Fibroblast of skin of left quadriceps (primary cell): ENCODE data around the gene RADIL.

Source experiments
- DNase-seq, 2 experiments: peaks; one replicate each; pipeline ENCODE4 v3.0.0-alpha.2; 2013; ENCODE audit warnings: low read depth in 2 of 2

Gene RADIL

DNA sequence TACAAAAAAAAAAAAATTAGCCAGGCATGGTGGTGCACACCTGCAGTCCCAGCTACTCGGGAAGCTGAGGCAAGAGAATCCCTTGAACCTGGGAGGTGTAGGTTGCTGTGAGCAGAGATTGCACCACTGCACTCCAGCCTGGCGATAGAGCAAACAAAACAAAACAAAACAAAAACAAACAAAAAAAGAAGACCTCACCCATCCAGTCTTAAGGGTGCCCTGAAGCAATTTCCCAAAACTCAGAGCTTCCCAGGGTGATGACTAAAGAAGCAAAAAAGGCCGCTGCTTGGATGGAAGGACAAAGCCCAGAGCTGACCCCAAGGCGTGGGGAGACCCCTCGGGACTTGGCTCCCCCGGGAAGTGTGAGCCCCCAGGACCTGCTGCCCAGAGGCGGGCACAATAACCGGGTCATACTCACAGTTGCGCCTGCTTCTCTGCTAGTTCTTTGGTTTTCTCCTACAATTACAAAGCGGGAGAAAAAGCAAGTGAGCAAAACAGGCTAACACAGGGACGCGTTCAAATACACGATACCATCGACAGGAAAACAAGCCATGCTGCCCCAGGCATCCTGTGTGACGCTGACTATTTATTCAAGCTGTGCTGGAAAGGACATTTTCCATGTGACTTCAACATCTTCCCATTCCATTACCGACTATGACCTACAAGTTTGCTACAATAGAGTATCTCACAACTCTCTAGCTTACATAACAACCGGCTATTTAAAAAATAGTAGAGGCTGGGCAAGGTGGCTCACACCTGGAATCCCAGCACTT is 51.6 kb downstream of the RADIL start:
- no peak for DNase-seq

DNA sequence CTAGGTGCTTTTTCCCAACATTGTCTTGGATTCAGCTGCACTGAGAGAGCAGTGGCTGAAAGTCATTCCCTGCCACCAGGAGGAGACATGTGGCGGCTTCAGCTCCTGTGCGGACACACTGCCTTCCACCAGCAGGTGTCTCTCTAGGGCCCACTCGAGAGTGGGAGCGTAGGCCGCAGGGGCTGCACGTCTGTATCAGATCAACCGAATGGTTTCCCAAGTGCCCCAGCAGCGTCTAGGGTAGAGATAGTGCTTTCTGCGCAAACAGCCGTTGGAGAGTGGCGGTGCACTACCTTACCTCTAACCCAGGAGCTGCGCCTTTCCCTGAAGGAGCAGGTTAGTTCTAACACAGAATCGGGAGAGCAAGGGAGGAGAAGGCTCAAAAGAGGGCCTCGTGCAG is 53.3 kb downstream of the RADIL start:
- peak; percentile 14 to 19 for DNase-seq

DNA sequence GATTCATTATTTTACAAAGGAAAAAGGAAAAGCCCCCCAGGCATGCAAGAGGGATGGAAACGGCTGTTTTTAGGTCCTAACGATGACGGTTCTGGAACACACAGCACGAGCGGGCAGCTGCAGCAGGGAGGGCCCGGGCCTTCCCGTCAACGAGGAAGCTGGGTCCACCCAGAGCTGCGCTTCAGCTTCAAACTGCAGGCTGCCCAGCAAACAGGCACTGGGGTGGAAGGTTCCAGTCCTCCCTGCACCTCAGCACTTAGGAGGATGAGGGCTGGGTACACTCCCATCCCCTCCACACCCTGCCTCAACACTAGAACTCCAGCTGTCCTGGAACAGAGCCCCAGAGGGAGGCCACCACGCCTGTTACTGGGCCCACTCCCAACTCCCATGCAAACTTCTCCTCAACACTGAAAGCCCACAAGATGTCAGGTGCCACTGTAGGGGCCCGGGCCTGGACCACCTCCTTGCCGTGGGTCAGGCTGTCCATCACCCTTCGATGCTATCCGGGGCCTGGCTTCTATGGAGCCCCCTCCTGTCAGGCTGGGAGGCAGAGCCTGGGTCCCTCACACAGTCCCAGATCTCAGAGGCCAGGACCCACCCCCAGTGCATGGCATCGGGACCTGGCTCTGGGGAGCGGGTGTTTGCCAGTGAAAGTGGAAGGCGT is 54.7 kb downstream of the RADIL start:
- no peak for DNase-seq

DNA sequence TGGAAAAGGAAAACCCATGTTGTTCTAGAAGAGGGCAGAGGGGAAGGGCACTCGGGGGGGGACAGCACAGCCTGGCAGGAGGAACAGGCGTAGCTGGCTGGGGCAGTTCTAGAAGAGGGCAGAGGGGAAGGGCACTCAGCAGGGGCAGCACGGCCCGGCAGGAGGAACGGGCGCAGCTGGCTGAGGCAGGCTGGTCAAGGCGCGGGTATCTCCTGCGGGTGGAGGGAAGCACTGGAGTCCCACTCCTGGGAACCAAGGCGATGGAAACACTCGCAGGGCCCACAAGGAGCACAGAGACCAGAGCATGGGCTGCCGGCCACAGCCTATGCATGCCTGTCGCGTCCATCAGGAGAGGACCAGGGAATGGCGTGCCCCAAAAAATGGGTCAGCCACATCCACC is 58.4 kb downstream of the RADIL start:
- DNase-seq = no peak

DNA sequence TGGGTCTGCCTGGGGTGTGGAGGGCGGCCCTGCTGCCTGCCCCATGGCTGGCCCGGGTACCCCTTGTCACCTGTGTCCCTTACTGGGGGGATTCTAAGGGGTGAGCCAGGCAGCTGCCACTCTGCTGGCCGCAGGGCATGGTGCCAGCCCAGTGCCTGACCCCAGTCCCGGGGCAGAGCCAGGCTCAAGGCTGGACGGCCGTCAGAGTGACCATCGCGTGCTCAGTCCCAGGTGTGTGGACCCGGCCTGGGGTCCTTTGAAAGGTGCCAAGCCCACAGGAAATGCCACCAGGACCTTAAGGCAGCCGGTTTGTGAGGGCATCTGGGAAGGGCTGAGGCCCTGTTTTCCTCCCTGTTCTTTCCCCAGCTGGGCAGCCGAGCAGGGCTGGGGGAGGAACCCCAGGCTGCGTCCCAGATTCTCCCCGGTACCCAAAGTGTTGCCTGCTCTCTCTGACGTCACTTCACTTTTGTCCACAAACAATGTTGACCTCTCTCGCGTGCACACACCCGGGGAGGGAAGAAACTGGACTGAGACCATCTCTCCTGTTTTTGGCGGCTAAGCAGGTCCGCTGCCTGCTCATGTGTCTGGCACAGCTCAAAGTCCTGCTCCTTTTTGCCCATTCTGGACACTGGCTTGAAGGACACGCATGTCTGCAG is 59.3 kb downstream of the RADIL start:
- DNase-seq = no peak

DNA sequence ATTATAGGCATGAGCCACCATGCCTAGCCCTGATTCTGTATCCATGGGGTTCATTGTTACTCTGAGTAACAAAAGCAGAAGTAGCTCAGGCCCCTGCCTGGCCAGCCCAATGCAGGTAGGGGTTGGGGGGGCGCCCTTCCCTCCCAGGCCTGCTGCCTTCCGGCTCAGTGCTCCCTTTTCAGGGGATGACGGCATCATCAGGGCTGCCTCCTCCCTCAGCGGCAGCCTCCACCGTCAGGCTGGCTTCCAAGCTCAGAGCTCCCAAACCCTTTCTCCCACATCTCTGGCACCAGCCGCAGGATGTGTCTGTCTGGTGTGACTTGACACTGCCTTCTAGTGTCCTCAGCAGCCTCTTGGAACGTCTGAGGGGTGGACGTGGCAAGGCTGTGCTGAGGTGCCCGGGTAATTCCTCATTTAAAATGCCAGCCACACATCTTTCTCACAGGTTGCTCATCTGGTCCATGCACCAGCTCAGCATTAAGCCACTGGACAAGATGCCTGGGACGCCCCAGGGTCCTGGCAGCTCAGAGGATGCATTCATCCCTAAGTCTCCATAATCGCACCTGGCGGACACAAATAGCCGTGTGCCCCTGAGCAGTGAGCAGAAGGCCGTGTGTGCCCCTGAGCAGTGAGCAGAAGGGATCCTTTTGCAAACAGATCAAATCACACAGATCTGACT is 59.9 kb downstream of the RADIL start:
- DNase-seq = no peak

DNA sequence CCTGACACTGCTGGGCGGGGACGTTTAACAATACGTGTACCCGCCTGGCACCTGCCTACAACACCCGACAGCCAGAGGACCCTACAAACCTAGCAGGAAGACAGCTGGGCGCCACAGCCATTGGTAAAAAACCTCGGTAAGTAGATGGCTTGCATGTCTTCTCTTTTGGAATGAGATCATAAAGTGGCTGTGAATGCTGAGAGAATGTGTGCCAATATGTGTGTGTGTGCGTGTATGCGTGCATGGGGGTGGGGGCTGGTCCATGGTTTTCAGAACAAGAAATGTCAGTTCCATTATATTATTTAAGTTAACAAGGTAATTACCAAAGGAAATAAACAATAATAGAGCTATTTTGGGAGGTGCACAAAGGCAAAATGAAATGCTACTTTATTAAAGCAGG is 60.8 kb downstream of the RADIL start:
- DNase-seq = no peak

DNA sequence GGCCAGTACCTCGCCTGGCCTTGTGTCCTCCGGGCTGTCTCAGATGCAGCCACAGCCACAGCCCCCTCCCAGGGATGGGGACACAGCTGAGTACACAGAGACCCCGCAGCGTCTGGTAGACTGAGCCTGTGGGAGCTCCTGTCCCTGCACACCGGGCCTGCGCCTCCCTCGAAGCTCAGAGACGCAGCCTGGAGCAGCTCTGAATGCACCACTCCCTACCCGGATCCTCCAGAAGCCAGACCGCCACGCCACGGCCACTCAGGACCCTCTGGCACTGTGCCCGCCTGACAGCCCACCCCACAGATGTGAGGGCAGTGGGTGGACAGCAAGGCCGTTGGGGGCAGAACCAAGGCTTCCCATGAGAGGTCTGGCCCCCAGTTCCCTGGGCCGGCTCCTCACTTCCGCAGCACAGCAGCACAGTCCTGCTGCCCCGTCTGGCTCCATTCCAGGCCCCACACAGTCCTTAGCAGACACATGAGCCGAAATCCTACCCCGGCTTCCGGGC is 62.5 kb downstream of the RADIL start:
- no peak for DNase-seq

DNA sequence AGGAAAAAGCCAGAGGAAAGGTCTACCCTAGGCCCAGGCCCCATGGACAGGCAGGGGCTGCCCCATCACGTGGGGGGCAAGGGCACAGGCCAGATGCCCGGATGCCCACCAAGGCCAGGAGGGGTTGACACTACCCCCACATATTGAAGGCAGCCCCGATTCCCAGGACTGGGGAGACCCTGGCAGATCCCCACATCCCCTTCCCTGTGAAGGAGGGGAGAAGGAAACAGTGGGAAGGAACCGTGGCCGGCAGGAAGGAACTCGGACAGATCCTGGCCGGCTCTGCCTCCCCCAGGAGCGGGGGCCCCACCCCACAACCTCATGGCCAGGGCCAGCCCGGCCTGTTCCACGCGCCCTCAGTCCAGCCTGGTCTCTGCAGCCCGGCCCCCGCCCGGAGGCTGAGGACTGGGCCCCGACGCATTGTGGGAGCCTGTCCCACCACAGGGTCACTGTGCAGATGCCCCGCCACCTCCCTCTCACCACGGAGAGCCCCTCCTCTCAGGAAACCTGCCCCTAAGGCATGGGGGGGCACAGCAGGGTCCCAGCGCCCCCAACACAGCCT is 63.0 kb downstream of the RADIL start:
- DNase-seq = no peak

DNA sequence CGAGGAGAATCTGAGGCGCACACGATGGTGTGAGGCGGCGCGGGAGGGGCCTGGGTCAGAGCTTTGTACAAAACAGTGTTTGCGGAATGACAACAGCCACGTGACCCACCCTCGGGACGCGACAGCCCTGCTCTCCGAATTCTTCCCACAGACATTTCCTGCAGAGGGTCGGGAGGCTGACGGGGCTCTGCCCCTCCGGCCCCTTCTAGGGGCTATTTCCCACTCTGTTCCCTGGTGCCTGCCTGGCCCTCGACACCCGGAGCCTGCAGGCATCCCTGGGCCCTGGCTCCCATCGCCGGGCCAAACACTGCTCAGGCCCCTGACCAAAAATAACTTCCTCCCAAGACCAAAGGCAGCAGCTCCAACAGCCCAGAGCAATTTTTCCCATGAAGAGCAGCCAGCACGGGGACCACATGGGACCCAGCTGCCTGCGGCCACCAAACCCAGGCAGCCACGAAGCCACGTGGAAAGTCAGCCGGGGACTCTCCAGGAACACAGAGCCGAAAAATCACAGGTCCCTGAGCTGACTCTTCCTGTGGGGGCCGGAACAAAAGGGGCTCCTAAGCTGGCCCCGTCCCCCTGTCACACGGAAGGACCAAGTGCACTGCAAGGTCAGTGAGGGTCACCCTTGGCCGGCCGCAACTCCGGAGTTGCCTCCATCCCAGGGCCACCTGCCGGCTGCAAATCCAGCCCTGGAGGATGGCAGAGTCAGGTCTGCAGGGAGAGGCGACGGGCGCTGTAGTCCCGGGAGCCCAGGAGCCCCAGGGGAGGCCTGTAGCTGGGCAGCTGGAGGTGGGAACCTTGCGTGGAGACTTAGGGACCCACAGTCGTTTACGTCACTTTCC is 63.7 kb downstream of the RADIL start:
- no peak for DNase-seq

DNA sequence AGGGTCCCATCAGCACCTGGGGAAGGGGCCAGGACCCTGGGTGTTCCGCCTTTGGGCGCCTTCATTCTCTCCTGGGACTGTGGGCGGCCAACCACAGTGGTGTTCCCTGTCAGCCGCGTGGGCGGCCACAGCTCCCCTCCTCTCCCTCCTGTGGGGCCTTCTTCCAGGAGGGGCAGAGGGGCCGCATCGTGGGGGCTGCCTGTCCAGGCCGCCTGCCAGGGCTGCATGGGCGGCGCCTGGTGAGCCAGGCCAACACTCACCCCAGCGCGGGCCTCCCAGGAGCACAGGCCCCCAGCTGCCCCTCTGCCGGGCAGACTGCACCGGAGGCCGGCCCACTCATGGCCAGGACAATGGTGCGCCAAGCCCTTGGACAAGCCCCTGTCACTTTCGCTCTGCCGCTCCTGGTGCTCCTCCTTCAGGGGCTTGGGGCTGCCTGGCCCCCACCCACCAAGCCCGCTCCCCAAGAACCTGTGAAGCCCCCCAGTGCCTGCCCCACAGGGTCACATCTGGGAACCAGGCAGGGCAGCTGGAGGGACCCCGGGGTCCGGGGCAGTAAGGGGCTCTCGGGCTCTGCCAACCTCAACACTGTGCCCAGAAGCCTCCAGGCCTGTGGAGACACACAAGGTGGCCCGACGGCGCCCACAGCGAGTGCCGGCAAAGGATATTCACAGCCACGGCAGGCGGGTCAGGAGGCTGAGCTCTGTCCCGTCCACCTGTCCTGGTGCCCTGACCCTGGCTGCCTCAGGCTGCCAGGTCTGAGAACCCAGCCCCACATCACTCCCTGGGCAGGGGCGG is 65.3 kb downstream of the RADIL start:
- DNase-seq = no peak

DNA sequence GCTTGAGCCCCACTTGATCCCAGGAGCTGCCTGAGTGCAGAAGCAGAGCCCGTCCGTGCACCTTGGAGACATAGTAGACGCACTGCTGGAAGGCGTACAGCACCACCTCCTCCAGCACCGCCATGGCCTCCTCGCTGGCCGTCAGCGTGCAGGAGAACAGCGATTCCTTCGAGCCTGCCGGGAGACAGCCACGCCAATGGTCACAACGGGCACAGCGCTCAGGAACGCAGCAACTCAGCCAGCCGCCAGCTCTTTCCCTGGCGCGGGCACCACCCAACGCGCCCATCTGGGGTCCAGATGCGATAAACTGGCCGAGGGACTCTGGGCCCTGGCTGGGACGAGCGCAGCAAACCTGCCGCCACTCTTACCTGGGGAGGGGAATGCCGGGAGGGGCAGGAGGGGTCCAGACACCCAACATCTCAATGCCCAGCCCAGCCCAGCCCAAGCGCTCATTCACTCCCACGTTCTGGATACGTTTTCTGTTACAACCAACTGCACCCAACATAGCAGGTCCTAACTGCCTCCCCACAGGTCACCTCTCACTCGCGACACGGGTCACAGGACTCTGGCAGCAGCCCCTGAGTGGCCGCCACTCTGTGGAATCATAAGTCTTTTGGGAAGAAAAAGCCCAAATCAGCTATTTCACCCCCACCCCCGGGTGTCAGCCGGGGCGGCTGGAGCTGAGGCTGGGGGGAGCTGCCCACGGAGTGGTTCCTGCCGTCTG is 66.2 kb downstream of the RADIL start:
- DNase-seq = no peak

DNA sequence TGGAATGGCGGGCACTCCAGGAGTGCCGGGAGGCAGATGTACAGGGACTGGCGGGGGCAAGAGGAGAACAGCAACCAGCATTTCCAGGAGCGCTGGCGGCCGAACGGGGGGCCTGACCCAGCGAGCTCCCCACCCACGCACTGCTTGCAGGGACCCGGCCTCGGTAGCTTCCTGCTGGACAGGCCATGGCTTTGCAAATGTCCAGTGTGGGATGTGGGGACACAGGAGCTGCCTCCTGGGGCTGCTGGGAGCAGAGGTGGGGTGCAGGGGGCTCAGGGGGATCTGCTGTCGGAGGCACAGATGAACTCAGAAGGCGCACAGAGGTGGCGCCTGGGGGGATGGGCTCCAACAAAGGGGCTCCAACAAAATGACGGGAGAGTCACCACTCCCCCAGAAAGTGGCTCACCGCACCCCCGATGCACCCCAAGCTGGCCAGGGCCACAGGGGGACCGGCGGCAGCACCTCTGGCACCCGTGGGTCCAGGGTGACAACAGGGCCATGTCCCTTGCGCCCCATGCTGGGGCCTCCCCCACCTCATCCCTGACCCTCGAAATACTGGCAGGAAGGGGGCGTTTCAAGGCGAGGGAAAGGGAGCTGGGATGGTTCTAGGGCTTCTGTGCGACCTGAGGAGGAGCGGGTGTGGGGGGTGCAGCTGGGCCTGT is 67.0 kb downstream of the RADIL start:
- DNase-seq = no peak

DNA sequence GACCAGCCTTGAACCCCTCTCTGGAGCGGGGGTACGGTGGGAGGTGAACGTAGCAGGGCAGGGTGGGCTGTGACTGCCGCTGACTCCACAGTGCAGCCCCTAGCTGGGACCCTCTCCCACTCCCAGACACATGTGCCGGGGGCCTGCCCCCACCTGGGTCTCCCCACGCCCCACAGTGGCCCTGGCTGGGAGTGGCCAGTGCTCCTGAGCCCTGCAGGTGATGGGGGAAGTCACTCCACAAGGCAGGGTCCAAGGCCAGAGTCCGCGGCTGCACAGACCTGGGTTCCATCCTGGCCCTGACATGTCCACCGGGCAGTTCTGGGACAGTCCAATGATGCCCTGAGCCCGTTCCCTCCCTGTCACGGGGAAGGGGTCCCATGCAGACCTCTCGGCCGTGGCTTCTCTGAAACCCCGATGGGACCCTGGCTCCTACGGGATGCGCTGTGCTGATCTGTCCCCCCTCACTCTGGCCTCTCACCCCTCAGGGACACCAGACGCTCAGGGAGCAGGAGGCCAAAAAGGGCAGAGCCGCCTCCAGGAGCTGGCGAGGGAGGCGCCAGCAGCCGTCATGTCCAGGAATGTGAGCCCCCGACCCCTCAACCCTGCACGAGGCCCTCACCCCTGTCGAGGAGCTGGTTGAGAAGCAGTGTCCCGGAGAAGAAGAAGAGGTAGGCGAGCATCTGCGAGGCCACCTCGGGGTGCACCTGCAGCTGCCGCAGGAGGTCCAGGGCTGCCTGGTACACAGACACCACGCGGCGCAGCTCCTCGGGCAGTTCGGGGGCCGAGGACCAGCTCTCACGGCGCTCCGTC is 67.7 kb downstream of the RADIL start:
- no peak for DNase-seq

DNA sequence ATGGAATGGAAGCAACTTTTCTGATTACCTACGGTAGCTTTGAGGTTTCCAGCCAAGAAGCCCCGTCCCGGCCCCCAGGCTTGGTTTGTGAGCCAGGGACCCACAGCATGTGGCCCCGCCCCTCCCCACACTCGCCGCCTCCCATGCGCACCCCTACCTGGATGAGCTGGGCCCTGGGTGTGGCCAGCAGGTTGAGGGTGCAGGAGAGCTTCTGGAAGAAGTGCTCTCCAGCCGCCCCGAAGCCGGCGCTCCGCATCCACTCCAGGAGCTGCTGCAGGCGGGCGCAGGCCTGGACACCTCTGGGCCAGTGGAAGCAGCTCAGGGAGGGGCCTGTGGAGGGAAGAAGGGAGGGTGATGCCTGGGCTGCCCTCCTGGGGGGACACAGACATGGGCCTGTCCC is 68.4 kb downstream of the RADIL start:
- no peak for DNase-seq

DNA sequence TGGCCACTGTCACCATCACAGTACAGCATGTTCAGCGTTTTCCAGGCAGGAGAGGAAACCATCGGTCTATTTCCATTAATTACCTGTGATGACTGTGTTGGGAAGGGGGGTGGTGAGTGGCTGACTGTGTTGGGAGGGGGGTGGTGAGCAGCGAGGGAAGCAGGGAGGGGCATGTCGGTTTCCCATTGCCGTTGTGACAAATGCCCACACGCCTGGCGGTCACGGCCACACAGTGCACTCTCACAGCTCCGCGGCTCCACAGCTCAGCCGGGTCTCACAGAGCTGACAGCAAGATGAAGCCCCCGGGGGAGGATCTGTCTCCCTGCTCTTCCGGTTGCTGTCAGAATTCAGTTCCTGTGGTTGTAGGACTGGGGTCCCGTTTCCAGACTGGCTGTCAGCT is 69.1 kb downstream of the RADIL start:
- no peak for DNase-seq

DNA sequence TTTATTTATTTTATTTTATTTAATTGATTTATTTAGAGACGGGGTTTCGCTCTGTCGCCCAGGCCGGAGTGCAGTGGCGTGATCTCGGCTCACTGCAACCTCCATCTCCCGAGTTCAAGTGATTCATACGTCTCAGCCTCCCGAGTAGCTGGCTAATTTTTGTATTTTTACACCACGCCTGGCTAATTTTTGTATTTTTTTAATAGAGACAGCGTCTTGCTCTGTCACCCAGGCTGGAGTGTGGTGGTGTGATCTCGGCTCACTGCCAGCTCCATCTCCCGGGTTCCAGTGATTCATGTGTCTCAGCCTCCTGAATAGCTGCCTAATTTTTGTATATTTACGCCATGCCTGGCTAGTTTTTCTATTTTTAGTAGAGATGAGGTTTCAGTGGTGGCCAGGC is 73.8 kb downstream of the RADIL start:
- no peak for DNase-seq

DNA sequence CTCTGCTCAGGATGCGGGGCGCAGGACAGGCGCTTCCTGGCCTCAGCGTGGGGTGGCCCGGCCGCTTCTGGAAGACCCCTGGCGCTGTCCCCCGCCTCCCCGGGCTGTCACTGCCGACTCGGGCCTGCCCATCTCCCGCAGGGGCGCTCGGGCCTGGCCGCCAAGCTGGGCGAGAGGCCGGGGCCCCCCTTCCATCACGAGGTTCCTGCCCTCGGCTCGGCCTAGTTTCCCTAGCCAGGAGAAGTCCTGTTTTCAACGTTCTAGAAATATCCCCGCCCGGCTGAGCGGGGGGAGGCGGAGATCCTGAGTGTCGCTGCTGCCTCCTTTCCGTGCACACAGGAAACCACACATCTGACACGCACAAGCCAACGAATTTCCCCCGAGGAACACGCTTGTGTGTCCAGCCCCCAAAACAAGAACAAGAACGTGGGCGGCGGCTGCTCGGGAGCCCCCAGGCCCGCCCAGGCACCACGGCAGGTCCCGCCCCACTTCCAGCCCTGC is 74.4 kb downstream of the RADIL start:
- DNase-seq = no peak
